WTC11 (cell line): ENCODE measurements around the gene KCNK18. TPM values are rescaled to one million over a fixed set of nuclear protein-coding genes. Genes with fewer than 3 reads are reported as not detected.
A peak's percentile ranks its signal among the peaks of the same experiment; 100 is the strongest.

Experiments used
- ATAC-seq: fragments of 200-7000 bp; cut with Tn5 transposase; 2 replicates; pipeline ENCODE4 v1.10.0; 2021; ENCODE audit warnings: mild to moderate bottlenecking, moderate library complexity
- CTCF ChIA-PET: fragments of 300-600 bp; sonication (Branson Sonifier 250); formaldehyde crosslinking; loops from one replicate; lab custom pipeline; 2021; ENCODE audit warnings: antibody characterized with exemption; lab: Charles Lee
- POLR2A ChIA-PET: fragments of 350-600 bp; sonication (Branson Sonifier 250); formaldehyde crosslinking; loops from one replicate; lab custom pipeline; 2021; ENCODE audit warnings: antibody characterized with exemption; lab: Charles Lee
- DNase-seq: peaks from one replicate; pipeline ENCODE4 v3.0.0; 2021; ENCODE audit warnings: low spot score
- H3K27ac Mint-ChIP-seq: 2 replicates; pipeline ENCODE4 v1.8.0; 2021; ENCODE audit warnings: mixed read lengths
- H3K27me3 Mint-ChIP-seq: 2 replicates; pipeline ENCODE4 v1.8.0; 2021; ENCODE audit warnings: low read depth, mild to moderate bottlenecking, moderate library complexity, mixed read lengths
- H3K36me3 Mint-ChIP-seq: 2 replicates; pipeline ENCODE4 v1.8.0; 2021; ENCODE audit warnings: mixed read lengths
- H3K4me1 Mint-ChIP-seq: 2 replicates; pipeline ENCODE4 v1.8.0; 2022; ENCODE audit warnings: mixed read lengths
- H3K4me3 Mint-ChIP-seq: 2 replicates; pipeline ENCODE4 v1.8.0; 2021; ENCODE audit warnings: mild to moderate bottlenecking, moderate library complexity, mixed read lengths
- H3K9me3 Mint-ChIP-seq: 2 replicates; pipeline ENCODE4 v1.8.0; 2021; ENCODE audit warnings: mixed read lengths
- ATF6 ChIP-seq: sonication (generic); formaldehyde crosslinking; IDR thresholded peaks from 2 replicates; pipeline ENCODE4 v1.8.1; 2023; ENCODE audit warnings: mild to moderate bottlenecking, missing genetic modification reagents
- CBFB ChIP-seq: sonication (generic); formaldehyde crosslinking; IDR thresholded peaks from 2 replicates; pipeline ENCODE4 v1.8.1; 2022; ENCODE audit warnings: mild to moderate bottlenecking, low read depth, missing genetic modification reagents
- E2F5 ChIP-seq: sonication (generic); formaldehyde crosslinking; IDR thresholded peaks from 2 replicates; pipeline ENCODE4 v1.8.1; 2022; ENCODE audit warnings: mild to moderate bottlenecking, moderate library complexity, missing genetic modification reagents
- ERG ChIP-seq: fragments of 250-450 bp; sonication (Bioruptor Pico); IDR thresholded peaks from 2 replicates; pipeline ENCODE4 v1.8.0; 2021; ENCODE audit warnings: mild to moderate bottlenecking
- HMGXB4 ChIP-seq: sonication (generic); formaldehyde crosslinking; IDR thresholded peaks from 2 replicates; pipeline ENCODE4 v1.8.1; 2023; ENCODE audit warnings: mild to moderate bottlenecking, moderate library complexity, missing genetic modification reagents
- MAX ChIP-seq: sonication (generic); formaldehyde crosslinking; IDR thresholded peaks from 2 replicates; pipeline ENCODE4 v1.8.0; 2022; ENCODE audit warnings: mild to moderate bottlenecking, missing genetic modification reagents
- MLX ChIP-seq: sonication (generic); formaldehyde crosslinking; IDR thresholded peaks from 2 replicates; pipeline ENCODE4 v1.8.1; 2023; ENCODE audit warnings: mild to moderate bottlenecking, missing genetic modification reagents, moderate library complexity
- MXD4 ChIP-seq: fragments of 250-450 bp; sonication (Bioruptor Pico); IDR thresholded peaks from 2 replicates; pipeline ENCODE4 v1.8.0; 2021; ENCODE audit warnings: mild to moderate bottlenecking, moderate library complexity, borderline replicate concordance
- NR3C1 ChIP-seq: sonication (generic); formaldehyde crosslinking; conservative IDR thresholded peaks from 2 replicates; pipeline ENCODE4 v1.8.1; 2023; ENCODE audit warnings: low read depth, mild to moderate bottlenecking, missing genetic modification reagents
- OVOL2 ChIP-seq: fragments of 250-450 bp; sonication (Bioruptor Pico); IDR thresholded peaks from 2 replicates; pipeline ENCODE4 v1.9.0; 2021; ENCODE audit warnings: mild to moderate bottlenecking, borderline replicate concordance
- PRRX2 ChIP-seq: fragments of 250-450 bp; sonication (Bioruptor Pico); IDR thresholded peaks from 2 replicates; pipeline ENCODE4 v1.8.0; 2021; ENCODE audit warnings: mild to moderate bottlenecking
- RORB ChIP-seq: fragments of 250-450 bp; sonication (Bioruptor Pico); IDR thresholded peaks from 2 replicates; pipeline ENCODE4 v1.9.0; 2021; ENCODE audit warnings: mild to moderate bottlenecking
- TP53 ChIP-seq: sonication (generic); formaldehyde crosslinking; IDR thresholded peaks from 2 replicates; pipeline ENCODE4 v1.8.1; 2023; ENCODE audit warnings: mild to moderate bottlenecking, missing genetic modification reagents
- ZNF281 ChIP-seq: sonication (generic); formaldehyde crosslinking; IDR thresholded peaks from 2 replicates; pipeline ENCODE4 v1.8.0; 2023; ENCODE audit warnings: mild to moderate bottlenecking, missing genetic modification reagents
- ZNF423 ChIP-seq: fragments of 250-450 bp; sonication (Bioruptor Pico); IDR thresholded peaks from 2 replicates; pipeline ENCODE4 v2.1.2; 2022; ENCODE audit warnings: mild to moderate bottlenecking, moderate library complexity
- ZNF532 ChIP-seq: fragments of 250-450 bp; sonication (Bioruptor Pico); IDR thresholded peaks from 2 replicates; pipeline ENCODE4 v1.9.0; 2021; ENCODE audit warnings: mild to moderate bottlenecking, borderline replicate concordance
- ZNF671 ChIP-seq: fragments of 250-450 bp; sonication (Bioruptor Pico); IDR thresholded peaks from 2 replicates; pipeline ENCODE4 v1.8.0; 2021; ENCODE audit warnings: mild to moderate bottlenecking
- total RNA-seq: library from RNA; stranded (reverse); gene quantifications from 3 replicates; pipeline ENCODE4 v1.2.3, GENCODE V29; 2021

The KCNK18 gene
- total RNA-seq, 1 experiment from 2014 or later: not detected

- peak overlapping the region; percentile 76 for H3K4me3 Mint-ChIP-seq
- H3K4me1 Mint-ChIP-seq: peaks cover 11% of the 10 kb centered on the region
- ChIA-PET CTCF (interaction anchor here (0.6 to 4.1 kb wide), 76 partner anchors 9 to 1043 kb away, joined by 3 to 119 read pairs (median 6); partner anchors contain the start of genes KCNK18, SHTN1 and SLC18A2), POLR2A (interaction anchor here (1.1 kb wide), 1 partner anchor 232 kb away, joined by 3 read pairs; no protein-coding TSS in a partner anchor)
- H3K36me3 Mint-ChIP-seq: peaks cover 8% of the 10 kb centered on the region; the same call in 1 of the 2 replicates
- DNase-seq (no peak), ATAC-seq (no peak)
- peaks cover 76% of the 10 kb centered on the region for H3K27me3 Mint-ChIP-seq
- no peak overlapping the region for H3K27ac Mint-ChIP-seq
- peaks cover 25% of the 10 kb centered on the region for H3K9me3 Mint-ChIP-seq
- TF ChIP-seq ATF6 (CRISPR knock-in tag): no peak
- TF ChIP-seq NR3C1 (CRISPR knock-in tag): no peak
- no peak for TF ChIP-seq PRRX2 (CRISPR knock-in tag)
Measured at GRCh38 chr10:117216028-117216427, 18.7 kb downstream of the KCNK18 start.

- Mint-ChIP-seq H3K27ac (no peak overlapping the region), H3K4me3 (peak overlapping the region; percentile 76), H3K36me3 (peaks cover 7% of the 10 kb centered on the region; the same call in 1 of the 2 replicates), H3K27me3 (peaks cover 72% of the 10 kb centered on the region), H3K4me1 (peaks cover 17% of the 10 kb centered on the region), H3K9me3 (peaks cover 19% of the 10 kb centered on the region)
- ChIA-PET CTCF (interaction anchor here (0.6 to 4.1 kb wide), 93 partner anchors 9 to 1043 kb away, joined by 3 to 119 read pairs (median 5); partner anchors contain the start of genes KCNK18, SHTN1 and SLC18A2), POLR2A (interaction anchor here (1.1 to 1.2 kb wide), 2 partner anchors 103 to 232 kb away, joined by 3 read pairs; no protein-coding TSS in a partner anchor)
- ATAC-seq: peak; percentile 52
- peak; percentile 83 for DNase-seq
- no peak for TF ChIP-seq ERG (CRISPR knock-in tag)
- TF ChIP-seq CBFB (CRISPR knock-in tag): 0 out of 2 replicates have a peak, but pooled peaks have one; percentile 61
- peak; percentile 98 for TF ChIP-seq HMGXB4 (CRISPR knock-in tag)
- TF ChIP-seq TP53 (CRISPR knock-in tag): peak; percentile 46; the same call in 1 of the 2 replicates
- no peak for TF ChIP-seq RORB (CRISPR knock-in tag)
- peak; percentile 43; the same call in 1 of the 2 replicates for TF ChIP-seq E2F5 (CRISPR knock-in tag)
- TF ChIP-seq MAX (CRISPR knock-in tag): peak; percentile 78
- TF ChIP-seq ZNF281 (CRISPR knock-in tag): no peak
- TF ChIP-seq MLX (CRISPR knock-in tag): peak; percentile 76; the same call in 1 of the 2 replicates
- TF ChIP-seq ZNF671: no peak
- no peak for TF ChIP-seq OVOL2 (CRISPR knock-in tag)
- TF ChIP-seq ZNF532 (CRISPR knock-in tag): no peak
- TF ChIP-seq ZNF423 (CRISPR knock-in tag): peak; percentile 82; the same call in 1 of the 2 replicates
- TF ChIP-seq MXD4 (CRISPR knock-in tag): no peak
Measured at GRCh38 chr10:117216611-117217195, 19.4 kb downstream of the KCNK18 start.
